NCI-H187 treated with DMSO at 0.1 percent for 48 hours (cell line): ENCODE measurements around the gene FSCB.
A peak's percentile ranks its signal among the peaks of the same experiment; 100 is the strongest.
"Not testable (repeated sequence)": the region's sequence is repeated elsewhere in the genome, so short reads cannot be mapped to it uniquely, and the experiment has no call there.

ENCODE experiments used
- DNase-seq: peaks from one replicate; lab custom pipeline; 2025; lab: John Stamatoyannopoulos, UW

The FSCB gene, protein sequence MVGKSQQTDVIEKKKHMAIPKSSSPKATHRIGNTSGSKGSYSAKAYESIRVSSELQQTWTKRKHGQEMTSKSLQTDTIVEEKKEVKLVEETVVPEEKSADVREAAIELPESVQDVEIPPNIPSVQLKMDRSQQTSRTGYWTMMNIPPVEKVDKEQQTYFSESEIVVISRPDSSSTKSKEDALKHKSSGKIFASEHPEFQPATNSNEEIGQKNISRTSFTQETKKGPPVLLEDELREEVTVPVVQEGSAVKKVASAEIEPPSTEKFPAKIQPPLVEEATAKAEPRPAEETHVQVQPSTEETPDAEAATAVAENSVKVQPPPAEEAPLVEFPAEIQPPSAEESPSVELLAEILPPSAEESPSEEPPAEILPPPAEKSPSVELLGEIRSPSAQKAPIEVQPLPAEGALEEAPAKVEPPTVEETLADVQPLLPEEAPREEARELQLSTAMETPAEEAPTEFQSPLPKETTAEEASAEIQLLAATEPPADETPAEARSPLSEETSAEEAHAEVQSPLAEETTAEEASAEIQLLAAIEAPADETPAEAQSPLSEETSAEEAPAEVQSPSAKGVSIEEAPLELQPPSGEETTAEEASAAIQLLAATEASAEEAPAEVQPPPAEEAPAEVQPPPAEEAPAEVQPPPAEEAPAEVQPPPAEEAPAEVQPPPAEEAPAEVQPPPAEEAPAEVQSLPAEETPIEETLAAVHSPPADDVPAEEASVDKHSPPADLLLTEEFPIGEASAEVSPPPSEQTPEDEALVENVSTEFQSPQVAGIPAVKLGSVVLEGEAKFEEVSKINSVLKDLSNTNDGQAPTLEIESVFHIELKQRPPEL

GRCh38 chr14:44507183-44507582 is at the start of gene FSCB:
Gene FSCB, minus strand, starts transcription at chr14:44507283. Its CDS starts 296 bp downstream, at chr14:44506987.
- no peak for DNase-seq

DNA sequence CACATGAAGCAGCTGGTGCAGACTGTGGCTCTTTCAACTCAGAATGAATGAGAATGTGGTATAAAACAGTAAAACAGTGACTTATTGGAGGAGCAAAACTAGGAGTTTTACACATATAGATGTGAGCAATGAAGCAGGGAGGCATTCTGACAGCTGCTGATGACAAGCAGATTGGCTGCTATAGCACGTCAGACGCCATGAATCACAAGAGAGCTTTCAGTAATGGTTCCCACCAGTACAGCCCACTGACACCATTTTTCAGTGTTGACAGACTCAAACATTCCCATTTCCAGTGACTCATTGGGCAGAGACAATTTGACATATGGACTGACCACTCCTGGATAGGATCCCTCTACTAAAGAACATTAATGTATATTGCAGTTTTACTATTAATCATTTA is 24.6 kb upstream of the FSCB start:
- DNase-seq = no peak

DNA sequence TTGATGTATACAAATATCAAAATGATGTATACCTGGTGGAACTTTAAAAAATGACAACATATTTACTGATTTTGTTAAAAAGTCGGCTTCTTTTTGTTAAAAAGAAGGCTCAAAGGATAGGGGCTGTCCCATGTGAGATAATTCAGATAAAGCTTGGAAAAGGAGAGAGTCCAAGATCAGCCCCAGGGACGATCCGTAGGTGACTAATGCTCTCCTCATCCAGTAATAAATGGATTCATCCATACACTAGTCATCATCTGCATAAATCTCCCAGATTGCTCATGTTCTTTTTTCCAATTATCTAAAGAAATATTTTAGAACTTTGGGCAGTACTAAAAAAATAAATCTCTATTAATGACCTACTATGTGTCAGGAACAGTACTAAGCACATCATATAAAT is 23.4 kb upstream of the FSCB start:
- no peak for DNase-seq

GRCh38 chr14:44529026-44529425 is 21.9 kb upstream of the FSCB start:
- DNase-seq = no peak

DNA sequence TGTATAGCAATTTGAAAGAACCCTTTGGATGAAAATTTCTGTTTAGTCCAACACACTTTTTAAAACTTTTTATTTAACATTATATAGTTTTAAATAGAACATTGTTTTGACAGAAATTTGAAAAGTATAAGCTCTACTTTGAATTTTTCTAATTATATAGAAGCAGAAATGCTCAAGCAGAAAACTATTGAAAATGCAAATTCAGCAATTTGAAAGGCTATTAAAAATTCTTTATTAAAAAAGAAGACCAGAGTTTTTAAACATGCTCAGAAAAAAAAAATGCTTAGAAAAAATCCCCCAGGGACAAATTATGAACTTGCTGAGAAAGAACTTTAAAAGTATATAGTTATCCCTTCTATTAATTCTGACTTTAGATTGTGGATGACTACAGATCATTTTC is 21.1 kb upstream of the FSCB start:
- DNase-seq = no peak

GRCh38 chr14:44525237-44525636 is 18.2 kb upstream of the FSCB start:
- no peak for DNase-seq

DNA sequence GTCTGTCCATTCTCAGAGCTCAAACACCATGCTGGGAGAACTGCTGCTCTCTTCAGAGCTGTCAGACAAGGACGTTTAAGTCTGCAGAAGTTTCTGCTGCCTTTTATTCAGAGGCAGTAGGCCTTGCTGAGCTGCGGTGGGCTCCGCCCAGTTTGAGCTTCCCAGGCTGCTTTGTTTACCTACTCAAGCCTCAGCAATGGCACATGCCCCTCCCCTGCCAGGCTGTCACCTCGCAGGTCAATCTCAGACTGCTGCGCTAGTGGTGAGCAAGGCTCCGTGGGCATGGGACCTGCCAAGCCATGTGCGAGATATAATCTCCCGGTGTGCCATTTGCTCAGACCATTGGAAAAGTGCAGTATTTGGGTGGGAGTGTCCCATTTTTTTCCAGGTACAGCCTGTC is 8.6 kb upstream of the FSCB start:
- DNase-seq = not testable (repeated sequence)

- no peak for DNase-seq
These were observed 1.8 kb upstream of the FSCB start for GRCh38 chr14:44508834-44509233.

DNA sequence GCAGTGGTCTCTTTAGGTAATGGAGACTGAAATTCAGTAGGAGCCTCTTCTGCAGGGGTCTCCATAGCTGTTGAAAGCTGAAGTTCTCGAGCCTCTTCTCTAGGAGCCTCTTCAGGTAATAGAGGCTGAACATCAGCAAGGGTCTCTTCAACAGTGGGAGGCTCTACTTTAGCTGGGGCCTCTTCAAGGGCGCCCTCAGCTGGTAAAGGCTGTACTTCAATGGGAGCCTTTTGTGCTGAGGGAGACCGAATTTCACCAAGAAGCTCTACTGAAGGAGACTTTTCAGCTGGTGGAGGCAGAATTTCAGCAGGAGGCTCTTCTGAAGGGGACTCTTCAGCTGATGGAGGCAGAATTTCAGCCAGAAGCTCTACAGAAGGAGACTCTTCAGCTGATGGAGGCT is 1.5 kb downstream of the FSCB start:
- DNase-seq = no peak

- DNase-seq = no peak
These were observed 9.9 kb downstream of the FSCB start for GRCh38 chr14:44497148-44497547.

DNA sequence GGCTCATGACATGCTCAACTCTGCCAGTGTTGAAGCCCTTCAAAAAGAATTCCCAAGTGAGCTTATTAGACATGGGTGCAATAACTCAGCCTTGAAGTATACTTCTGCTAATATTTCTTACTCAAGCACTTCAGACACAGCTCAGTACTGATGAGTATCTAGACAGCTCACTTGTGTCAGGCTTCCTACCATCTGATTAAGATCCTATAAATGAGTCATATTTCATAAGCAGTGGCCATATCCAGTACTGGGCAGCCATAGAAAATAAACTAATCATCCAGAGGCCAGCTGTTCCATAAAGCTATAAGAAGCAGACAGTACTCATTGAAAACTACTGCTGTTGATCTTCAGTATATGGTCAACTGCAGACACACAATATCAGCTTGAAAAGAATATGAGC is 12.9 kb downstream of the FSCB start:
- no peak for DNase-seq

DNA sequence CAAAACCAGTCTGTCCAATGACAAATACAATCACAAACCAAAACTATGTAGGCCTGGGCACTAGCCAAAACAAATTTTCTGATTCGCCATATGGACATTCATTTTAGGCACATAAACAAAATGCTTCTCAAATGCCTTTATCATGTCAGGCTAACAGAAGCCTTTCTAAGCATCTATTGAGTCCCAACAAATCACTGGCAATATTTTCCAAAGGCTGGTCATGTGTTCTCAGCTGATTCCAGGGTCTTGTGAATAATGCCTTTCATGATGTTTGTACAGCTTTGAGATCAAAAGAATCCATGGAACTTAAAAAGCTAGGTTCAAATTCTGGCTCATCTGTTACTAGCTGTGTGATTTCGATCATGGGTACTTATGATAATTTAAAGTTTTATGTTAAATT is 16.1 kb downstream of the FSCB start:
- no peak for DNase-seq

DNA sequence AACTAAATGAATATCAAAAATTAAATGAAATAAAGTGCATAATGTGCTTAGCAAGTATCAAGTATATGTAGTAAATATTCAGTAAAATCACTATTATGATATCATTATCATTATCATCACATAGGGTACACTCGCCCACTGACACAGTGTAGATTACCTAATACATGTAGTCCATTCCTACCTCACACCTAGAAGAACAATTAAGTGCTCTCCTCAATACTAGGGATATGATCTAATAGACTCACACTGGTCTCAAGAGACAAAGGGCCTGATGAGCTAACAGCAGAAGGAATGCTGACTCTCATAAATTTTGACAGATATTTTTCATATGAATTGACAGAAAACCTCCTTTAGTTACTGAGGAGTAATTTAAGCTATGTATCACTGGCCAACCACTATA is 29.1 kb downstream of the FSCB start:
- DNase-seq = no peak

DNA sequence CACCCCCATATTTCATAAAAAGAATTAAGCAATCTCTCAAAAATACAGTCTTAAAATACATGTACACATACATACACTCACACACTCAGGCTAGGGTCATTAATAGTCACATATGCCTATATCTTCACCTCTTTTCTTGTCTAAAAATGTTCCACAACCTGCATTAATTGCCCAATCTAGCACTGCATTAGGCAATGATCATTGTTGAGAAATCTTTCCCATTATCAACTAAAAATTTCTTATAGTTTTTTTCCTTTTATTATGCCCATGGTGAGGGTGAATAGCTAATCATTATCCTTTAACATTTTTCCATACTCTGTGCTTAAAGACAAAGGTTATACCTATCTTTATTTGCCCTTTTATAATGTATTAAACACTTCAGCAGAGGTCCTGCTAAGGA is 38.3 kb downstream of the FSCB start:
- no peak for DNase-seq

GRCh38 chr14:44463356-44464004 is 43.6 kb downstream of the FSCB start:
- DNase-seq = peak; percentile 37

DNA sequence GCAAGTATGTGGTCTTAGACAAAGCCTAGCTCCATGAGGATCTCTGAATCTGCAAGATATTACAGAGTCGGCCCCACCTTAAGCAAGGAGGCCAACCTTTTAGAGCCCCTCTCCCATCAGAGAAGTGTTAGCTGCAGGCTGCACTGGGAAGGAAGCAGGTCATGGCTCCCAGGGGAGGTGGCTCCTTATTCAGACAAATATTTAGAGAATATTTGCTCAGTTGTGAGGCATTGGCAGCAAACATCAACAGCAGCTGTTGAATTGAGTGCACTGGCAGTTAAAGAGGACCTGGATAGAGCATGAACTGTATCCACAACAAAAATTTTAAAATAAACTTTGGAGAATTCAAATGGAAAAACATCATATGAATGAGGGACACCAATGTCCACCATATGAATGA is 44.7 kb downstream of the FSCB start:
- DNase-seq = no peak

DNA sequence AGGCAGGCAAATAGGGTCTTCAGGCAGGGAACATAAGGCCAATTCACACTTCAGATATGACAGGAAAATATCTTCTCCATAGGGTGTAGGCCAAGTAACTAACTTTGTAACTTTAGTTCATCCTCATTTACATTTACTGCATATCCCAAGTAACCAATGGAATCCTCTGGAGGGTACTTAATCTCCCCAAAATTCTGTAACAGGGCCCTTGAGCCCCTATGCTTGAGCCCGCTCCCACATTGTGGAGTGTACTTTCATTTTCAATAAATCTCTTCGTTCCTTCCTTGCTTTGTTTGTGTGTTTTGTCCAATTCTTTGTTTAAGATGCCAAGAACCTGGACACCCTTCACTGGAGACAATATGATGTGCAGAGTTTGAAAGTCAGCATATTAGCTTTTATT is 45.3 kb downstream of the FSCB start:
- DNase-seq = no peak
